ENCODE measurements around the gene ASS1.

- TF ChIP-seq POLR2AphosphoS5 (IDR thresholded peaks at IDR 0.05; ENCODE audit: low read depth, low read length): no peak
- no peak for TF ChIP-seq POLR2A (IDR thresholded peaks at IDR 0.05; ENCODE audit: low read depth, low read length)
- no peak for TF ChIP-seq POU2F2 (IDR thresholded peaks at IDR 0.05; ENCODE audit: low read depth, low read length)
These were observed 22.9 kb upstream of the ASS1 start for GRCh38 chr9:130421802-130422276.
